Heart left ventricle (tissue), 16 donors: ENCODE measurements around the gene NEDD9. TPM values are rescaled to one million over a fixed set of nuclear protein-coding genes. Genes with fewer than 3 reads are reported as not detected.

Experiments
- ATAC-seq, 4 donors: fragments of 200-7000 bp; cut with Tn5 transposase; one replicate each; pipeline ENCODE4 v1.9.1; 2020 to 2022; ENCODE audit warnings: moderate library complexity in 4 of 4, mild to moderate bottlenecking in 3 of 4, moderate number of reproducible peaks in 1 of 4
- DNase-seq, 5 donors: peaks; one replicate each; pipeline ENCODE4 v3.0.0-alpha.2; 2020
- H3K27ac ChIP-seq, 12 donors: fragments of 200-600 bp; sonication (generic) in 4 of 12; one replicate each; pipeline versions ENCODE4 v1.5.0 to v1.8.0; 2016 to 2022; ENCODE audit warnings: mild to moderate bottlenecking in 2 of 12
- H3K27me3 ChIP-seq, 9 donors: fragments of 200-600 bp; sonication (generic) in 2 of 9; one replicate each; pipeline versions ENCODE4 v1.5.1 to v1.8.0; 2016 to 2022; ENCODE audit warnings: mild to moderate bottlenecking in 3 of 9
- H3K36me3 ChIP-seq, 9 donors: fragments of 200-600 bp; sonication (generic) in 2 of 9; one replicate each; pipeline versions ENCODE4 v1.5.0 to v1.8.0; 2018 to 2022; ENCODE audit warnings: mild to moderate bottlenecking in 2 of 9
- H3K4me1 ChIP-seq, 12 donors: fragments of 200-600 bp; sonication (generic) in 4 of 12; one replicate each; pipeline versions ENCODE4 v1.5.0 to v1.8.0; 2016 to 2022; ENCODE audit warnings: mild to moderate bottlenecking in 3 of 12
- H3K4me3 ChIP-seq, 12 donors: fragments of 200-600 bp; sonication (generic) in 4 of 12; one replicate each; pipeline versions ENCODE4 v1.5.0 to v1.8.0; 2017 to 2022; ENCODE audit warnings: mild to moderate bottlenecking in 9 of 12, moderate library complexity in 4 of 12
- H3K9me3 ChIP-seq, 12 donors: fragments of 200-600 bp; sonication (generic) in 4 of 12; one replicate each; pipeline versions ENCODE4 v1.5.0 to v1.8.0; 2016 to 2022; ENCODE audit warnings: mild to moderate bottlenecking in 1 of 12
- CTCF ChIP-seq, 12 donors: fragments of 200-600 bp; sonication (generic) in 4 of 12; IDR thresholded peaks; one replicate each; pipeline versions ENCODE4 v1.5.0 to v1.8.0; 2018 to 2022; ENCODE audit warnings: antibody characterized with exemption in 12 of 12, mild to moderate bottlenecking in 5 of 12
- POLR2A ChIP-seq, 2 donors: fragments of 450-650 bp; IDR thresholded peaks; one replicate each; pipeline ENCODE4 v1.6.1; 2017; ENCODE audit warnings: antibody characterized with exemption in 2 of 2, mild to moderate bottlenecking in 2 of 2, moderate library complexity in 2 of 2
- WGBS, 4 donors: extraction: QIAGEN DNeasy Blood & Tissue Kit in 2 of 4; methylation state at CpG; one replicate each; pipeline versions ENCODE4 v1.1.5 to v1.1.7; 2013 to 2018; 5-methylcytosine and 5-hydroxymethylcytosine counted together
- intact Hi-C, 10 donors: fragments of 100-400 bp; cut with DNase I; formaldehyde crosslinking; loops; one replicate each; pipeline versions ENCODE4 v1.11.1 to v1.14.2; 2022
- polyA plus RNA-seq, 2 donors: library from polyadenylated mRNA; stranded (reverse); fragments of 200-250 nt; gene quantifications; one replicate each; pipeline ENCODE4 v1.2.3, GENCODE V29; 2013
- total RNA-seq, 9 donors: library from RNA; depleted of rRNA in 2 of 9; stranded (reverse); fragments of >200 nt in 2 of 9; fragmentation: NEBNext Ultra II Directional in 3 of 9; extraction: Animal tissue kit (Norgen Biotek cat#: 25700) in 3 of 9; gene quantifications; one replicate each; pipeline versions ENCODE4 v1.1.0 to v1.2.4, GENCODE V29; 2016 to 2023
- donor health status: ischemic (EF 13 %, LVEDD 7.1; RV severe dilation, severe dysfunction).
- donor health status: healthy with polysubstance abuse.
- donor health status: DM: no; HTN: yes; CAD: no.
- donor health status: DM: no; HTN: no; CAD: no.
- donor health status: ischemic (EF 25% LVEDD 6.9; RV normal size, moderate dysfunction).
- donor health status: ischemic (EF 25% LVEDD 5.7; RV mildly dilated, moderate dysfunction).
- donor health status: healthy.
- donor health status: DM: yes; HTN: yes; CAD: no.
- donor health status: ischemic (EF 35%, LVEDD 5.7; RV mildly dilated, moderate dysfunction).
- donor health status: nonischemic (EF 11% LVEDD 7.7; RV severe dilation, severe dysfunction).
- donor health status: DM: yes; HTN: yes; CAD: no.
- donor health status: PGD.
- donor health status: ischemic (EF 29% LVEDD 5.4; RV normal size, mild dysfunction).
- donor health status: nonischemic (EF 23%, LVEDD 6.1; RV moderate dilation, normal function).

Gene NEDD9
- total and polyA plus RNA-seq, 11 donors = 10.2 to 55.7 (median 20.9) TPM

- DNase-seq (no peak), ATAC-seq (peak in 1 of 4 donors; percentile 38)
- no peak for TF ChIP-seq CTCF (IDR thresholded peaks at IDR 0.05)
- no peak for TF ChIP-seq POLR2A (IDR thresholded peaks at IDR 0.05)
- H3K9me3 ChIP-seq = no peaks in the 10 kb centered on the region
- peaks cover 0 to 14% (median 6%) of the 10 kb centered on the region in 12 donors for H3K4me1 ChIP-seq
- WGBS, 4 donors = 45 to 53% (median 51%) methylated on average over 7 of the region's 7 CpGs
- no peaks in the 10 kb centered on the region for H3K36me3 ChIP-seq
- no peak overlapping the region for H3K27ac ChIP-seq
- no peak overlapping the region for H3K4me3 ChIP-seq
- H3K27me3 ChIP-seq = no peaks in the 10 kb centered on the region
- intact Hi-C loops = no loop called here
These were observed 64.3 kb downstream of the NEDD9 start for GRCh38 chr6:11168091-11168635.

- intact Hi-C loops = no loop called here
- no peak for TF ChIP-seq CTCF (IDR thresholded peaks at IDR 0.05)
- TF ChIP-seq POLR2A (IDR thresholded peaks at IDR 0.05) = no peak
- no peak overlapping the region for H3K27ac ChIP-seq
- no peaks in the 10 kb centered on the region for H3K9me3 ChIP-seq
- H3K4me1 ChIP-seq = peaks cover 0 to 8% (median 0%) of the 10 kb centered on the region in 12 donors
- 44 to 71% (median 58%) methylated on average over 4 of the region's 4 CpGs for WGBS, 4 donors
- DNase-seq = no peak
- no peak for ATAC-seq
- H3K27me3 ChIP-seq = no peaks in the 10 kb centered on the region
- no peak overlapping the region for H3K4me3 ChIP-seq
- no peaks in the 10 kb centered on the region for H3K36me3 ChIP-seq
These were observed 65.5 kb downstream of the NEDD9 start for GRCh38 chr6:11166948-11167347.

- no peak overlapping the region for H3K4me3 ChIP-seq
- no peak for DNase-seq
- intact Hi-C loops = loop anchor here in 1 of 10 donors (5.0 kb wide), 1 partner anchor 332 kb away; no protein-coding TSS in a partner anchor
- H3K4me1 ChIP-seq = peaks cover 0 to 8% (median 0%) of the 10 kb centered on the region in 12 donors
- no peaks in the 10 kb centered on the region for H3K27me3 ChIP-seq
- no peak for TF ChIP-seq POLR2A (IDR thresholded peaks at IDR 0.05)
- TF ChIP-seq CTCF (IDR thresholded peaks at IDR 0.05) = no peak
- ATAC-seq = no peak
- no peak overlapping the region for H3K27ac ChIP-seq
- no peaks in the 10 kb centered on the region for H3K9me3 ChIP-seq
- H3K36me3 ChIP-seq = no peaks in the 10 kb centered on the region
- 84 to 87% (median 87%) methylated on average over 20 of the region's 20 CpGs for WGBS, 4 donors
These were observed 67.5 kb downstream of the NEDD9 start for GRCh38 chr6:11164717-11165646.

GRCh38 chr6:11163932-11164331 is 68.5 kb downstream of the NEDD9 start:
- TF ChIP-seq POLR2A (IDR thresholded peaks at IDR 0.05) (no peak), CTCF (IDR thresholded peaks at IDR 0.05) (no peak)
- WGBS, 4 donors = 91 to 95% (median 94%) methylated on average over 2 of the region's 2 CpGs
- intact Hi-C loops = loop anchor here in 1 of 10 donors (5.0 kb wide), 1 partner anchor 333 kb away; no protein-coding TSS in a partner anchor
- H3K4me1 ChIP-seq = peaks cover 0 to 8% (median 0%) of the 10 kb centered on the region in 12 donors
- no peaks in the 10 kb centered on the region for H3K9me3 ChIP-seq
- ATAC-seq (no peak), DNase-seq (no peak)
- H3K4me3 ChIP-seq = no peak overlapping the region
- H3K27me3 ChIP-seq = no peaks in the 10 kb centered on the region
- no peaks in the 10 kb centered on the region for H3K36me3 ChIP-seq
- no peak overlapping the region for H3K27ac ChIP-seq
